ENCODE data around the gene XIRP1.

GRCh38 chr3:39171860-39172259 lies 20.5 kb downstream of the XIRP1 start:
- no peak for TF ChIP-seq POLR2A (IDR thresholded peaks at IDR 0.05)
- no peak for TF ChIP-seq CTCF (IDR thresholded peaks at IDR 0.05)
- no peak for TF ChIP-seq POLR2AphosphoS5 (IDR thresholded peaks at IDR 0.05)
